ENCODE data around the gene ITPA. TPM values are rescaled to one million over a fixed set of nuclear protein-coding genes. Genes with fewer than 3 reads are reported as not detected.

ITPA gene
- total RNA-seq (2021) (69.2 and 93.5 TPM in 2 replicates), Bru-seq, nascent RNA (percentile 72 among the genes with signal in this experiment), BruChase-seq, experiment 1, labeled RNA remaining after a 2-hour chase (percentile 79 among the genes with signal in this experiment), BruChase-seq, experiment 2, labeled RNA remaining after a 6-hour chase (percentile 78 among the genes with signal in this experiment)
- long read RNA-seq, transcript ITPA-201 (8 exons, 1,185 nt): major isoform, 110 of 141 reads
- long read RNA-seq, partial matches to known transcripts: 10 of 141 reads
- long read RNA-seq, other reads (novel, unspliced or antisense): 13 of 141 reads

DNA sequence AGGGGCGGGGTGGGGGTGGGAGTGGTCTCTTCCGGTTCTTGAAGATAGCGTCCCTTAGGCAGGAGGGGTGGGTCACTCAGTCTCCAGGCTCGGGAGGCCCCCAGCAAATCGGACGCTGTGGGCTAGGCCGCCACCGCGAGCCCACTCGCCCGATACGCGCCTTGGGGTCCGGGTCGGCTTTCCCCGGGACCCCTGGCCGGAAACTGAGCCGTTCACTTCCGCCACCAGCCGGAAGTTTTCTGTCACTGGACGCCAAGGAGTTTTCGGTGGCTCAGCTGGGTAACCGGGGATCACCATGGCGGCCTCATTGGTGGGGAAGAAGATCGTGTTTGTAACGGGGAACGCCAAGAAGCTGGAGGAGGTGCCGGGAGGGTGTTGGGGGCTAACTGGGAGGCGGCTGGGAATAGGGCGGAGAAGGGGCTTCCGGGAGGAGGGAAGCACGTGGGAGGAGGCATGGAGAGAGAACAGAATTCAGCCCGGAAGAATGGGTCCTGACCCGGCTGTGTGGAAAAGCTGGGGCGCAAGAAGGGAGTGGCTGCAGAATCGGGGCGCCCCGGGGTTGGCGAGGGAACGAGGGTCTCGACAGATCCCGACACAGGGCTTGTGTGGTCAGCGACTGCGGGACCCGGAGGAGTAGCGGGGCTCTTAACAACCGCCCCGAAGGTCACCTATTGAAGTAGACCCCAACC, at the start of gene ITPA:
Gene ITPA (plus strand): TSS at position 242 of the 689 bp plus-strand sequence. CDS start 54 bp downstream, at position 296.
- Histone ChIP-seq H3K27me3 (ENCODE audit: insufficient read depth, low read depth) (no peaks in the 10 kb centered on the region), H3K9me3 (ENCODE audit: insufficient read depth, low read depth) (no peaks in the 10 kb centered on the region), H3F3A (ENCODE audit: insufficient read depth, low read depth) (peaks cover 4% of the 10 kb centered on the region; the same call in 1 of the 2 replicates), H3K79me2 (ENCODE audit: low read depth) (peaks cover 33% of the 10 kb centered on the region), H4K20me1 (ENCODE audit: insufficient read depth) (no peaks in the 10 kb centered on the region), H3K4me2 (peak within 1 kb of the TSS; percentile 91), H3K36me3 (ENCODE audit: low read depth) (no peaks in the 10 kb centered on the region), H3K4me1 (replicated peaks; ENCODE audit: insufficient read depth) (peaks cover 4% of the 10 kb centered on the region; the same call in 1 of the 2 replicates), H3K9me2 (ENCODE audit: insufficient read depth) (no peaks in the 10 kb centered on the region), H3K27ac (peak within 1 kb of the TSS; percentile 20), H3K4me3 (peak within 1 kb of the TSS; percentile 77), H2AFZ (peak within 1 kb of the TSS; percentile 99)
- POLR2A ChIA-PET (ENCODE audit: unreplicated experiment): interaction anchor here (0.6 kb wide), 2 partner anchors 13 to 47 kb away, joined by 3 read pairs; no protein-coding TSS in a partner anchor
- intact Hi-C loops (cut with micrococcal nuclease; ENCODE audit: unreplicated experiment): loop anchor here (10.0 kb wide), 1 partner anchor 155 kb away; no protein-coding TSS in a partner anchor
- TF ChIP-seq CTCF (conservative IDR thresholded peaks at IDR 0.05): no peak
- TF ChIP-seq EZH2 (IDR thresholded peaks at IDR 0.05; ENCODE audit: low read depth): no peak
- CTCF ChIA-PET: interaction anchor here (0.7 to 1.4 kb wide), 2 partner anchors 11 to 41 kb away, joined by 3 to 4 read pairs; no protein-coding TSS in a partner anchor
- peak; percentile 53 to 56 for DNase-seq
- BruUV-seq (replicated peaks): no TSS peak

GRCh38 chr20:3160418-3160817, 48.9 kb upstream of the ITPA start:
- Histone ChIP-seq H3F3A (ENCODE audit: insufficient read depth, low read depth) (peaks cover 7% of the 10 kb centered on the region; the same call in 1 of the 2 replicates), H3K4me3 (peak overlapping the region; percentile 95; the same call in 1 of the 2 replicates), H3K9me2 (ENCODE audit: insufficient read depth) (no peaks in the 10 kb centered on the region), H3K4me2 (peak overlapping the region; percentile 100), H4K20me1 (ENCODE audit: insufficient read depth) (peaks cover 34% of the 10 kb centered on the region), H3K27me3 (ENCODE audit: insufficient read depth, low read depth) (no peaks in the 10 kb centered on the region), H2AFZ (peak overlapping the region; percentile 96), H3K36me3 (ENCODE audit: low read depth) (no peaks in the 10 kb centered on the region), H3K9me3 (ENCODE audit: insufficient read depth, low read depth) (no peaks in the 10 kb centered on the region), H3K27ac (no peak overlapping the region), H3K4me1 (replicated peaks; ENCODE audit: insufficient read depth) (peaks cover 21% of the 10 kb centered on the region), H3K79me2 (ENCODE audit: low read depth) (peaks cover 51% of the 10 kb centered on the region)
- BruUV-seq (replicated peaks): no TSS peak
- DNase-seq: no peak
- ChIA-PET CTCF (interaction anchor here (0.7 kb wide), 2 partner anchors 55 to 154 kb away, joined by 5 to 9 read pairs; no protein-coding TSS in a partner anchor), POLR2A (ENCODE audit: unreplicated experiment) (no interaction called here)
- TF ChIP-seq EZH2 (IDR thresholded peaks at IDR 0.05; ENCODE audit: low read depth): no peak
- no peak for TF ChIP-seq CTCF (conservative IDR thresholded peaks at IDR 0.05)
- intact Hi-C loops (cut with micrococcal nuclease; ENCODE audit: unreplicated experiment): no loop called here

DNA sequence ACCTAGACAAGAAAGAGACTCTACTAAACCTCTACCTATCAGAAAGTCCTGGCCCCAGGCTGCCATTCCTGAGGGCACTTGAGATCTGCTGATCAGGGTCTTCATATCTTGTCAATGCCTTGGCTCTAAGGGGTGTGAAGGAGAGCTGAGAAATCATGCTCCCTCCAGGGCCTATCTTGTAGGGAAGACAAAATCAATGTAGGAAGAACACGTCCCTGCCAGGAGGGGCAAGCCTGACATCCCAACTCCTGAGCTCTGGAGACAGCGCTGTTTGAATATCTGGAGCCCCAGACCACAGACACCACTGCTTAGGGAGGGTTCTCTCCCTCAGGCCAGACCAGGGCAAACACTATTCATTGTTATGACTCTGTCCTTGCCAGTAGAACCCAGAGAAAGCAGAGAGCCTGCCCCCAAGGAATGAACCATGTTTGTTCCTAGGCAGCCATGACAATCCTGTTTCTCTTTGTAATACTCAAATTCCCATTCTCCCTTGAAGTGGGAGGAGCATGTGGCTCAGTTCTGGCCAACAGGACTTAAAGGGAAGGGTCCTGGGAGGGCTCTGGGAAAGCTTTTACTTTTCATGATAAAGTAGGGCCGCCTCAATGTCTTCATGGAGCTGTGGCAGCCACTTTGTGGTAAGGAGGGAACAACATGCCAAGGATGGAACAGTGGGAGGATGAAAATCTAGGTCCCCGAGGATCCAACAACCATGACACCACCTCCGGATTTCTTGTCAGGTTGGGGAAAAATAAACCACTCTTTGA, 47.8 kb upstream of the ITPA start:
- Histone ChIP-seq H3K4me2 (no peak overlapping the region), H3K27me3 (ENCODE audit: insufficient read depth, low read depth) (no peaks in the 10 kb centered on the region), H3K36me3 (ENCODE audit: low read depth) (no peaks in the 10 kb centered on the region), H3F3A (ENCODE audit: insufficient read depth, low read depth) (peaks cover 6% of the 10 kb centered on the region; the same call in 1 of the 2 replicates), H3K27ac (no peak overlapping the region), H3K9me2 (ENCODE audit: insufficient read depth) (no peaks in the 10 kb centered on the region), H3K9me3 (ENCODE audit: insufficient read depth, low read depth) (no peaks in the 10 kb centered on the region), H4K20me1 (ENCODE audit: insufficient read depth) (peaks cover 25% of the 10 kb centered on the region), H3K4me3 (no peak overlapping the region), H2AFZ (no peak overlapping the region), H3K79me2 (ENCODE audit: low read depth) (peaks cover 40% of the 10 kb centered on the region), H3K4me1 (replicated peaks; ENCODE audit: insufficient read depth) (peaks cover 21% of the 10 kb centered on the region)
- no peak for TF ChIP-seq EZH2 (IDR thresholded peaks at IDR 0.05; ENCODE audit: low read depth)
- no peak for TF ChIP-seq CTCF (conservative IDR thresholded peaks at IDR 0.05)
- intact Hi-C loops (cut with micrococcal nuclease; ENCODE audit: unreplicated experiment): no loop called here
- no peak for DNase-seq
- POLR2A ChIA-PET (ENCODE audit: unreplicated experiment): interaction anchor here (0.7 kb wide), 1 partner anchor 48 kb away, joined by 3 read pairs; no protein-coding TSS in a partner anchor
- BruUV-seq (replicated peaks): no TSS peak
- CTCF ChIA-PET: interaction anchor here (0.5 to 1.0 kb wide), 3 partner anchors 24 to 108 kb away, joined by 3 to 12 read pairs (median 7); no protein-coding TSS in a partner anchor

All from PC-9 (cell line).